ENCODE results near the gene MRTFA.

The MRTFA gene

GRCh38 chr22:40420341-40421081 is 216.0 kb downstream of the MRTFA start:
- DNase-seq = no peak

- no peak for DNase-seq
Measured at GRCh38 chr22:40419718-40420117, 216.8 kb downstream of the MRTFA start.

GRCh38 chr22:40418366-40419201 is 217.9 kb downstream of the MRTFA start:
- DNase-seq = peak; percentile 90

DNA sequence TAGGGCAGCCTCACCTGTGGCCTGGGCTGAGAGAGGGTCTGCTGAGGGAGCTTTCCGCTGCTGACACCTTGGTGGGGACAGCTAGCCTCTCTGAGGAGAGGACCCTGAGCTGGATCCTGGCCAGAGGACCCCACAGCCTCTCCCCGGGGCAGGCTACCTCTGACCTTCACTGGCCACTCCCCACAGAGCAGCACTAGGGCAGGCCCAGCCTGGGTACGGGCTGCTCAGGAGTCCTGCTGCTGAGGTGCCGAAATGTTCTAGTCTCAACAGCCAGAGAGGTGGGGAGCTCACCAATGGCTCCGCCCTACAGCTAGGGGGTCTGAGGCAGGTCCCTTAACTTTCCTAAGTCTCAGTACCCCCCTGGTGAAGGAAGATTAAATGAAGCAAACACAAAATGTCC is 218.6 kb downstream of the MRTFA start:
- DNase-seq = no peak

GRCh38 chr22:40417041-40417440 is 219.5 kb downstream of the MRTFA start:
- no peak for DNase-seq

DNA sequence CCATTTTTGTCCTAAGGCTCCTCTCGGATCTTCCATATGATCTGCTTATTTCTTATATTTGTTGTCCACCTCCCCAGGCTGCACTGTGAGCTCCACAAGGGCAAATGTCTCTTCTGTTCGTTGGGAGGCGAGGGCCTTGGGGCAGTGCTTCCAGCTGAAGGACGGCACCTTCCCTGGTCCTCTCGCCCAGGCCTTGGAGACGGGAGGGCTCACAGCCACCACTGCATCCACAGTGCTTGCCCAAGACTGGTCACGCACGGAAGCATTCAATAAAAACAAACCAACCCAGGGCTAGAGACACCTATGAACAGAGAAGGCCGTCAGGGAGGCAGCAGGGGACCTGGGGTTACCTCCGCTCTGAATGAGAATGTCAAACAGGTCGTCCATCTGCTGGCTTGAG is 219.9 kb downstream of the MRTFA start:
- DNase-seq = no peak

- DNase-seq = no peak
Measured at GRCh38 chr22:40416267-40416570, 220.3 kb downstream of the MRTFA start.

GRCh38 chr22:40415531-40416266 is 220.8 kb downstream of the MRTFA start:
- no peak for DNase-seq

GRCh38 chr22:40414838-40415505 is 221.5 kb downstream of the MRTFA start:
- no peak for DNase-seq

DNA sequence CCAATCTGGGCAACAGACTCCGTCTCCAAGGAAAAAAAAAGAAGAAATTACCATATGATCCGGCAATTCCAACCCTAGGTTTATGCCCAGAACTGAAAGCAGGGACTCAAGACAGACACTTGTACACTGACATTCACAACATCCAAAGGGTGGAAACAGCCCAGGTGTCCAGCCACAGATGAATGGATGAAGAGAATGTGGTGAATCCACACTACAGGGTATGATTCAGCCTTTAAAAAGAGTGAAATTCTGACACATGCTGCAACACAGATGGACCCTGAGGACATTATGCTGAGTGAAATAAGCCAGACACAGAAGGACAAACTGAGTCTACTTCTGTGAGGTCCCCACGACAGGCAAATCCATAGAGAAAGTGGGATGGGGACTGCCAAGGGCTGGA is 222.2 kb downstream of the MRTFA start:
- DNase-seq = no peak

- DNase-seq = no peak
Measured at GRCh38 chr22:40413873-40414272, 222.6 kb downstream of the MRTFA start.

DNA sequence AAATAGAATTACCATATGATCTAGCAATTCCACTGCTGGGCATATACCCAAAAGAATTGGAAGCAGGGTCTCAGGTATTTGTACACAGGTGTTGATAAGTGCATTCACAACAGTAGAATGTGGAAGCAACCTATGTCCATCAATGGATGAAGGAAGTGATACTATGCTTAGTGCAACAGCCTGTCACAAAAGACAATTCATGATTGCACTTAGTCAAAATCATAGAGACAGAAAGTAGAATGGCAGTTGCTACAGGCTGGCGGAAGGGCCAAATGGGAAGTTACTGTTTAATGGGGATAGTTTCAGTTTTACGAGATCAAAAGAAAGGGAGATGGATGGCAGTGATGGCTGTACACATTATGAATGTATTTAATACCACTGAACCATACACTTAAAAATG is 224.1 kb downstream of the MRTFA start:
- DNase-seq = no peak

DNA sequence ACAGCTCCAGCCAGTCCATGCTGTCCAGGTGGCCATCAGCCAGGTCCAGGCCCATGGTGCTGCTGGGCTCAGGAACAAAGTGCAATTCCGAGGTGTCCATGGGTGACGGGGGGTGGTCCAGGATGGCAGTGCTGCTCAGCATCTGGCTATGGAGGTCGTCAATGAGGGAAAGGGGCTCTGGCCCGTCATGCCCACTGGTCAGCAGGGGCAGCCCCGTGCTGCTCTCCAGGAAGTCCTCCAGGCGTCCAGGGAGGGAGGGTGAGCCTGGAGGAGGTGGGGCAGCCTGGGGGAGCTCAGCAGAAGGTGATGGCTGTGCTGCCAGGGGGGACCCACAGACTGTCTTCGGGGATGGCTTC is 225.0 kb downstream of the MRTFA start:
- no peak for DNase-seq

- no peak for DNase-seq
Measured at GRCh38 chr22:40410731-40411505, 225.6 kb downstream of the MRTFA start.

DNA sequence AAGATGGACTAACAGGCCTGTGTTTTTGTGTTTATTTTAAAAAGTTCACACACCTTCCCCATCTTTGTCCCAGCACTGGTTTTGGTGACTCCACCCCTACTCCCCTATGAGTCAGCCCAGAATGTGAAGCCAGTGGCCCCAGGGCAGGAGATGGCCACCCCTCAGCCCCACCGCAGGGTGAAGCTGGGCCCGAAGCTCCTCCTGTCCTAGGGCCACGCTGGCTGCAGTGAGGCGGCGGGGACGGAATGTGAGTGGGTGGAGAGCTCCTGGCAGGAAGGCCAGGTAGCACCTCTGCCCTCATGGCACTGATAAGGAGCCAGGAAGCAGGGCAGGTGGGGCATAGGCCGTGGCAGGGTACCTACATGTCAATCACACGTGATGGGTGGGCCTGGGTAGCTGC is 226.2 kb downstream of the MRTFA start:
- DNase-seq = no peak

GRCh38 chr22:40409613-40410113 is 226.9 kb downstream of the MRTFA start:
- no peak for DNase-seq

GRCh38 chr22:40408718-40409612 is 227.6 kb downstream of the MRTFA start:
- DNase-seq = no peak

DNA sequence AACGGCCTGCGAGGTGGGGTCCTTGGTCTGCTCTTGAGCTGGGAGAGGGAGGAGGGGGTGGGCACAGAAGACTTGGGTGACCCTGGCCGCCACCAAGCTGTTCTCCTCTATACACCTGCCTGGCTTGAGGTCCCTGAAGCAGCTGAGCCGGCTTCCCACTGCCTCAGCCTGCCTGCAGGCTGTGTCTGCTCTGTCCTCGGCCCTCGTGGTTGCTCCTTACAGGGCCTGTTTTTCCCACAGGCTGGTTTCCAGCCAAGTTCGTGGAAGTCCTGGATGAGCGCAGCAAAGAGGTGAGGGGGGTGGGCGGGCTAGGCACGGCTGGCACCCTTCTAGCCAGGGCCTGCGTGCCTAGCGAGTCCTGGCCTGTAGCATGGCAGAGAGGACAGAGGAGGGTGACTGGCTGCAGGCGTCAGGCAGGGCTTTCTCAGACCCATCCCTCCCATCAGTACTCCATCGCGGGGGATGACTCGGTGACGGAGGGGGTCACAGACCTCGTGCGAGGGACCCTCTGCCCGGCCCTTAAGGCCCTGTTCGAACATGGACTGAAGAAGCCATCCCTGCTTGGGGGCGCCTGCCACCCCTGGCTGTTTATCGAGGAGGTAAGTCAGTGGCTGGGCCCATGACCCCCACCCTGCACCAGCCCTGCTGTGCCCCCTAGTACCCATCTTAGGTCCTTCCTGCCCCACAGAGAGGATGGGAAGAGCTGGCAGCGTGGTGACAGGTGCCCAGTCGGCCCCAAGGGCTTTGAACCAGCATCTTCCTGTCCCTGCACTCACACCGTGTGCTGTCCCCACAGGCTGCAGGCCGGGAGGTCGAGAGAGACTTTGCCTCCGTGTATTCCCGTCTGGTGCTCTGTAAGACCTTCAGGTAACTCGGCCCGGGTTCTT is 228.4 kb downstream of the MRTFA start:
- no peak for DNase-seq

DNA sequence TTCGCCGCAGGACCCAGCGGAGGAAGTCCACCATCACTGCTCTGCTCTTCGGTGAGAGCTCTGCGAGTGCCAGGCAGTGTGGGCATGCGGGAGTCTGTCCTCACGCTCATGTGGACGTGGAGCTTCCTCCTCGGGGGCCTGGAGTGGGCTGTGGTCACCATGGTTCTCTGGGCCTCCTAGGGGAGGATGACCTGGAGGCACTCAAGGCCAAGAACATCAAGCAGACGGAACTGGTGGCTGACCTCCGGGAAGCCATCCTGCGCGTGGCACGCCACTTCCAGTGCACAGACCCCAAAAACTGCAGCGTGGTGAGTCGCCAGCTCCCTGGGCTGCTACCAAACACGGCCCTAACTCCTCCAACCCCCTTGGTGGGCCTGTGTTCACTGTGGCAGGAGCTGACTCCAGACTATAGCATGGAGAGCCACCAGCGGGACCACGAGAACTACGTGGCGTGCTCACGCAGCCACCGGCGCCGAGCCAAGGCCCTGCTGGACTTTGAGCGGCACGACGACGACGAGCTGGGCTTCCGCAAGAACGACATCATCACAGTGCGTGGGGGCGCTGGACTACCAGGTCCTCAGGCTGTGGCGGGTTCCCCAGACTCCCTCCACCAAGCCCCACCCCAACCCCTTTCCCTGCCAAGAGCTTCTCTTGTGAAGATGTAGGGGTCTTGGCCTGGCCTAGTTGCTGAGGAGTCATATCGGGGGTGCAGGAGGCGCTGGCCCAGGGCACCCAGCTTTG is 229.3 kb downstream of the MRTFA start:
- DNase-seq = no peak
